Dermis microvascular lymphatic vessel endothelial cell (primary cell): ENCODE results near the gene ALPL. TPM values are rescaled to one million over a fixed set of nuclear protein-coding genes. Genes with fewer than 3 reads are reported as not detected.

ENCODE experiments used
- DNase-seq, 2 donors: peaks; one replicate each; pipeline versions ENCODE4 v3.0.0 to v3.0.0-alpha.2; 2010; ENCODE audit warnings: low read depth in 2 of 2
- total RNA-seq: library from RNA; depleted of rRNA; stranded (reverse); fragments of >200 nt; gene quantifications from 2 replicates; pipeline ENCODE4 v1.2.1, GENCODE V29; 2014

The ALPL gene
- total RNA-seq, 1 donor from 2014 or later, result 0.26 TPM

DNA sequence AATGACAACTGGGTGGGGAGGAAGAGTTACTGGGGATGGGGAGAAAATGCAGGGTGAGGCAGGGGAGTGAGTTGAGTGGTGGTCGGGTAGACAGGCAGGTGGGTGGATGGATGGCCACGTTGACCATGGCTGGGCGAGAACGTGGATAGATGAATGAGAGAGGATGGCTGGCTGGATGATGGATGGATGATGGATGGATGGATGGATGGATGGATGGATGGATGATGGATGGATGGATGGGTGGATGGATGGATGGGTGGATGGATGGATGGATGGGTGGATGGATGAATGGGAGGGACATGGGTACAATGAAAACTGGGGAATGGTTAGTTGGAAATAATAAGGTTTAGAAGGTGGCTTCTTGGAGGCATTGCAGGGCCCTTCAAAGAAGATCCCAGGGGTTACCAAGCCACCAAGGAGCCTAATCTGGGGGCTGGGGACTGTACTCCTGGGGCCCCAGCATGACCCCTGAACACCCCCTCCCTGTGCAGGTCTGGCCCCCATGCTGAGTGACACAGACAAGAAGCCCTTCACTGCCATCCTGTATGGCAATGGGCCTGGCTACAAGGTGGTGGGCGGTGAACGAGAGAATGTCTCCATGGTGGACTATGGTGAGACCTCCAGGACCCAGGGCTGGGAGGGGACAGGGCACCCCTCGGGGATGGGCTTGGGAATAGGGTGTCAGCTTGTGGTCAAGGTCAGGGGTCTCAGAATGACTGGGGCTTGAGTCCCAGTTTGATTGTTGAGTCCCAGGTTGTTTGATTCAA, 67.0 kb downstream of the ALPL start:
- DNase-seq, result no peak

DNA sequence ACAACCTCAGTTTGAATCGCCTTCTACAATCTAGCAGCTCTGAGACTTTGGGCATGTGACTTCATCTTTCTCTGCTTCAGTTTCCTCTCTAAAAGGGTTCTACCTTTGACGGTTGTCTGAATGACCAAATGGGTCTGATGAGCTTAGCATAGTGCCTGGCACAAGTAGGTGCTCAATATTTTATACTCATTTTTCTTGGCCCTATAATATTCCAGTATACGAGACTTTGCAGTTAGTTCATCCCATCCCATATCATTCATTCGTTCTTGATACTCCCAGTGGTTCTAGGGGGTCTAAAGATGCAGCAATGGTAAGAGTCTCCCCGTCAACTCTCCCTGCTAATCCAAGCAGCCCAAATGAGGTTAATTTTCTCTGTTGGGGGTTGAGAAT, 67.6 kb downstream of the ALPL start:
- no peak for DNase-seq

DNA sequence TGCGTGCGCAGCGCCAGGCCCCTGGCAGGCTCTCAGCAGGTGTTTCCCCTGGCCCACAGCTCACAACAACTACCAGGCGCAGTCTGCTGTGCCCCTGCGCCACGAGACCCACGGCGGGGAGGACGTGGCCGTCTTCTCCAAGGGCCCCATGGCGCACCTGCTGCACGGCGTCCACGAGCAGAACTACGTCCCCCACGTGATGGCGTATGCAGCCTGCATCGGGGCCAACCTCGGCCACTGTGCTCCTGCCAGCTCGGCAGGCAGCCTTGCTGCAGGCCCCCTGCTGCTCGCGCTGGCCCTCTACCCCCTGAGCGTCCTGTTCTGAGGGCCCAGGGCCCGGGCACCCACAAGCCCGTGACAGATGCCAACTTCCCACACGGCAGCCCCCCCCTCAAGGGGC, 68.1 kb downstream of the ALPL start:
- DNase-seq, result no peak

DNA sequence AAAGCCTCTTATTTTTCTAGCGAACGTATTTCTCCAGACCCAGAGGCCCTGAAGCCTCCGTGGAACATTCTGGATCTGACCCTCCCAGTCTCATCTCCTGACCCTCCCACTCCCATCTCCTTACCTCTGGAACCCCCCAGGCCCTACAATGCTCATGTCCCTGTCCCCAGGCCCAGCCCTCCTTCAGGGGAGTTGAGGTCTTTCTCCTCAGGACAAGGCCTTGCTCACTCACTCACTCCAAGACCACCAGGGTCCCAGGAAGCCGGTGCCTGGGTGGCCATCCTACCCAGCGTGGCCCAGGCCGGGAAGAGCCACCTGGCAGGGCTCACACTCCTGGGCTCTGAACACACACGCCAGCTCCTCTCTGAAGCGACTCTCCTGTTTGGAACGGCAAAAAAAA, 68.7 kb downstream of the ALPL start:
- no peak for DNase-seq

DNA sequence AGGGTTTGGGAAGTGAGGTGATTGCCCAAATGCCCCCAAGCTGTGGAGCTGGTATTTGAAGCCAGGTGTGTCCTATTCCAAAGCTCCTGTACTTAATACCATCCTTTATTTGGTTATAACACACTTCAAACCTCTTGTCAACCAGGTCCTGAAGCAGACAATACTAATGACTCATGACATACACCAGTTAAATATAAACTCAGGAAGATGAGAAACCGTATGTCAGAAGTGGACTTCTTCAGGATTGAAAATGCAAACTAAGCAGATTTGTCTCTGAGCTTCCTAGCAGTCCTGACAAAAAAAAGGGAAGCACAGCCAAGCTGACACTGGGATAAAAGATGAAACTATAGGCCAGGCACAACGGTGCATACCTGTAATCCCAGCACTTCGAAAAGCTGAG, 70.6 kb downstream of the ALPL start:
- peak in 1 of 2 donors; percentile 29 for DNase-seq

DNA sequence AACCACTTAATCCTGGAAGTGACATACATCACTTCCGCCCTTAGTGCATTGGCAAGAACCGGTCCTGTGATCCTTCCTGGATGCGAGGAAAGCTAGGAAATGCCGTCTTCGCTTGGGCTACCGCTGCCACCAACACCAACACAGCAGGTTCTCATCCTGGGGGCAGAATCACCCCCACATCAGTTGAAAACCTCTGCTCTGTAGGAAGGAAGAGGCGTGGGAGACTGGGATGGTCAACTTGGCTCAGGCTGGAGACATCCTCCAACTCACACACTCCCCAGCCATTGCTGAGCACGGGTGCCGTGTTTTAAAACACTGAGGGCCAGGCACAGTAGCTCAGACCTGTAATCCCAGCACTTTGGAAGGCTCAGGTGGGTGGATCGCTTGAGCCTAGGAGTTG, 74.9 kb downstream of the ALPL start:
- DNase-seq, result no peak

DNA sequence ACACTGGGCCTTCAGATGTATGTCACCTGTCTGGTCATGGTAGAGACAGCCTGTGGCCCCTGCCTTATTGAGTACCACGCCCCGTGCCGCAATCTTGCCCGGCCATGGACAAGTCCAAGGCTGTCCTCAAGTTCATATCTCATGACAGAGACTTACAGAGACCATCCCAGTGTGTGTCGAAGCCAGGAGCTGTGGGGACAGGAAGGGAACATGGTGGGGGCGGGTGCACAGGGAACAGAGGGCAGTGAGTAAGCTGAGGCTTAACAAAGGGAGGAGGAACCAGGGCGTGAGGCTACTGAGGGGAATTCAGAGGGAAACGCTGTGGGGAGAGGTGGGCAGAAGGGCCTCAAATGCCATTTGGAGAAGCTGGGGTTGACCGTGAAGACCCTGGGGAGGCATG, 75.8 kb downstream of the ALPL start:
- peak in 1 of 2 donors; percentile 70 for DNase-seq

DNA sequence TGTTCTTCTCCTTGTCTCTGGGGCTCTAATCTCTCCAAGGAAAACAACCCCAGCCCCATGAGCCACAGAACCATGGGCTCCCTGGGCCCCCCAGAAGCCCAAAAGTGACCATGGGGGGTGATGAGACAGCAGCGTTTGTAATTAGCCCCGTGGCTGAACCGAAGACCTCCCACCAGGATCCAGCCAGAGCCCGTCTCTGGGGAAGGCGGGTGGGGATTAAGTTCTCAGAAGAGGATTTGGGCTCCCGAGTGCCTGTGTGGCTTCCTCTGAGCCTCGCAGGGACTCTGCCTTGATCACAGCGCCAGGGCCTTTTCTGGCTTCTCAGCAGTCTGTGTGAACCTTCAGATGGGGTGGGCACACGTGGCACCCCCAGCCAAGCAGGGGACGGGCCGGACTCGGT, 77.0 kb downstream of the ALPL start:
- DNase-seq, result no peak

DNA sequence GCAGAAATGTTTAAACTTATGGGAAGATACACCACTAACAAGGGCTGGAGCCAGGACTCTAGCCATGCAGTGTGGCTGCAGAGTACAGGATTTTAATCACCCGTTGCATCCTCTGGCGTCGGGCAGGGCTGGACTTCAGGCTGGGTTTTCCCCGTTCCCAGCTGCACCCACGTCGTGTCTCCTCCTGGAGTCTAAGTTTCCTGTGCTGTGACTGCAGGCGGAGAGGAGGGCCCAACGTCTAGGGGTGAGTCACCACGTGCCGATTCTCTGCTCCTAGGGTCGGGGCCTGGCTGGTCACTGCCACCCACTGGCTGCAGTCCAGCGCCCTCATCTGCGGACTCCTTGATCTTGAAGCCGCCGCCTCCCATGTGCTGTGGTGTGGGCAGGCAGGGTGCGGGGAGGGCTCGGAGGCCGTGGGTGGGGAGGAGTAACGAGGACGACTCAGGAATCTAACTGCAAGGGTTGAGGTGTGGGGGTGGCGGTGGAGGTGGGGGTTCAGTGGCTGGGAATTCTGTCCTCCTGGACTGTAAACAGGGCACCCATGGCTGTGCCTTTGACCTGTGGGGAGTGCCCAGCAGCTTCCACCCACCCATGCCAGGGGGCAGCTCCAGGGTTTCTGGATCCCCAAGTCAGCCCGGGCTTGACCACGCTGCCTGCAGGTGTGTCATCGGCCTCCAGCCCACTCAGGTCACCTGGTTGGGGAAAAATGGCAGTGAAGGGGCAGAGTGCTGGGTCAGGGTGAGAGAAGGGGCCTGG, 77.8 kb downstream of the ALPL start:
- peak in 1 of 2 donors; percentile 93 for DNase-seq

DNA sequence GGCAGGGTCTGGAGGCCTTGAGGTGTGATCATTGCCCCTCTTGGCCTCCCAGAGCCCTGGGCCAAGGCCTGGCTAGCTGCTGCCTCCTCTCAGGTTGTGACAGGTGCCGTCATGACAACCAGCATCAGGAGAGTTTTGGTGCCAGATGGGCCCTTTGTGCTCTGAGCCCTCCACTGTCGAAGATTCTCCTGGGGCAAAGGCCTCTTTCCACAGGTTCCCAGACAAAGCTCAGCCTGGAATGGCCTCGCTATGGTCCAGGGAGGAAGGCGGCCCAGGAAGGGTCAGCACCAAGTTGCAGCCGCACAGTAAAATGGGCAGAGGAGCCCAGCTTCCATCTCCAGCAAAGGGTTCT, 78.4 kb downstream of the ALPL start:
- no peak for DNase-seq

DNA sequence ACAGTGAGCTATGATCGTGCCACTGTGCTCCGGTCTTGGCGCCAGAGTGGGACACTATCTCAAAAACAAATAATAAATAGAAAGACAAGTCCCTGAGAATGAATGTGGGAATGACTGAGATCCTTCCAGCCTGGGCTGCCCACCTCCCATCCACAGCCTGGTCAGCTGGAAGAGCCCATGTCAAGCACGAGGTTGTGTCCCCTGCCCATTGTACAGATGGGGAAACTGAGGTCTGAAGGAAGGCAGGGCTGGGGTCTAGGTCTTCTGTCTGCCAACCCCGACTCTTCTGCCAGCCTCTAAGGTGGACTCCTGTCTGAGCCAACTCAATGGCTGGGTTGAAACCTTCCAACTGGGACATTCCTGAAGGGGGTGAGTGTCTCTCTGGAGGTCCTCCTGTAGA, 80.4 kb downstream of the ALPL start:
- DNase-seq, result no peak

DNA sequence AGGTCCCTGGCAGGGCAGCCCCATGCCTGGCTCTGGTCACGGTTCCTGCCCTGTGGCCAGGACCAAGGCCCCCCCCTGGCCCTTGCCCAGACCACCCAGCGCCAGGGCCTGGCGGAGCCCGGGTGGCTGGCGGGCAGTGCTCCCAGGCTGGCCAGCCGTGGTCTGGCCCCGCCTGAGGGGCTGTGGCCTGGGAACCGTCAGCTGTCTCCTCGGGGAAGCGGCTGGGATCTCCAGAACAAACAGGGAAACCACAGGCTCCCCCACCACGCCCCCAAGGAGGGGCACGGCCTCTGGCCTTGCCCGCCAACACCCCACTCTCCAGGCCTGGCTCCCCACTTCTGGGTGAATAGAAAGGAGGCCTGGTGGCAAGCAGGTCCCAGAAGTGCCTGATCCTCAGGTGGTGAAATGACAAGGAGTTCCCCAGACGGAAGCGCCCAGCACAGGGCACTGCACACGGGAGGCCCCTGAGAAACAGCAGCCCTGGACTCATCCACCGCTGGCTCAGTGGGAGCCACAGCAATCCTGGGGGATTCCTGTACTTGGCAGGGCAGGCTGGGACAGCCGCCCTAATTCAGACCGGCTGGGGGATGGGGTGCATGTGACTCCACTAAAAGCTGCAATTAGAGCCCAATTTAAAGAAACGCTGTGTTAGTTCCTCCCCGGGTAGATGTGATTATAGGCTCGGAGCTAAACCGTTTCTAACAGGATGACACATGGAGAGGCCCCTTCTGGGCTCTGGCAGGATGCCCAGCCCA, 81.1 kb downstream of the ALPL start:
- no peak for DNase-seq

DNA sequence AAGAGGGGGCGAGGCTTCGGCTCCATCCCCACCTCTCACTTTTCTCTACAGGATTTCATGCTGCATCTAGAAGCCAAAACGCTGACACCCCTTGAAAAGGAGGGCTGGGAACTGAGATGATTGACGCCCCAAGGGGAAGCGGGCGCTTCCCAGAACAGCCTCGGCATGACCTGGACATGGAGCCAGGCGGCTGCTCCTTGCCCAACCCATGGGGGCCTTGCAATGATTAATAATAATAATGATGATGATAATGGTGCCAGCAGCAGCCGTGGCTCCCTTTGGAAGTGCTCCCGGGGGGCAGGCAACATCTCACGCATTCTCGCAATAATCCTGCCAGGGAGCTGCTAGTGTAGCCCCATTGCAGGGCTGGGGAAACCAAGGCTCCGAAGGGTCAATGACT, 81.7 kb downstream of the ALPL start:
- DNase-seq, result no peak

DNA sequence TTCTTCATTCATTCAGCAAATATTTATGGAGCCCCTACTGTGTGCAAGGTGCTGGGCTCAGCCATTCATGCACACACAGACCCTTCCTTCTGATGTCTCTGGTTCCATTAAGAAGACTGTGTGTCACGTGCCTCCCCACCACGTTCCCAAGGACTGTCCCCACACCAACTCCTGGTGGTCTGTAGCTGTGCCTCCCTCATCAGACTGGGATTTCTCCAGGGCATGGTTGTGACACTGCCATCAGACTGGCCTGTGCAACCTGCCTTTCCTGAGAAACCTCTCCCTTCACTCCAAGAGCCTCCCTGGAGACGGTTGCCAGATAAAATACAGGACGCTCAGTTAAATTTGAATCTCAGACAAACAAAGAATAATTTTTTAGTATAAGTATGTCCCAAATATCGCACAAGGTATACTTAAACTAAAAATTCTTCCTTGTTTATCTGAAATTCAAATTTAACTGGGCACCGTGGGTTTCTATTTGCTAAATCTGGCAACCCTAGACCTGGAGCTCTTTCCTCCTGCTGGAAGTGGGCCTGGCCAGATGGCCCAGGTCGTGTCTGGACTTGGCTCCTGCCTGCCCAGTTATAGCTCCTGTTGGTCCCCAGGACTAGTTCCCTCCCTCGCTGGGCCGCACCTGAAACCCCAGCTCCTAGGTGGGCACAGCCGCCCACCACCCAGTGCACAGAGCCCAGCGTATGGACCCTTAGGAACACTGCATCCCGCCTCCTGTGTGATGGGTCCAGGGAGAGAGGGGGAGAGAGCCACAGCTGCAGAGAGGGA, 83.1 kb downstream of the ALPL start:
- DNase-seq, result no peak

DNA sequence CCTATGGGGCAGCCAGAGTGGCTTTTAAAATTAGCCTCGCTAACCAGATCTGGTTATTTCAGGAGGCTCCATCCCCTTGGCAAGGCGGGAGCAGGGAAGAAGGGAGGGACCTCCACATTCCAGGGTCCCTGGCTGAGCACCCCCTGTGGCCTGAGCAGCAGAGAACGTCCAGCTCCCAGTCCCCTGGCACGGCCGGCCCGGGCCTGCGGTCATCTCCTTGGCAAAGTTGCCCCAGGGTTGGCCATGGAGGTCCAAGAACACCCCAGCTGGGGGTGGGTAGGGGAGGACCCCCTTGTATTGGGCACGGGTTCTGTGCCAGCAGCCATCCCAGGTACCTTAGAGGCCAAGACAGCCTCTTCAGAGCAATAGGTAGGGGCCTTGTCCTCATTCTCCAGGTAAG, 84.0 kb downstream of the ALPL start:
- no peak for DNase-seq

DNA sequence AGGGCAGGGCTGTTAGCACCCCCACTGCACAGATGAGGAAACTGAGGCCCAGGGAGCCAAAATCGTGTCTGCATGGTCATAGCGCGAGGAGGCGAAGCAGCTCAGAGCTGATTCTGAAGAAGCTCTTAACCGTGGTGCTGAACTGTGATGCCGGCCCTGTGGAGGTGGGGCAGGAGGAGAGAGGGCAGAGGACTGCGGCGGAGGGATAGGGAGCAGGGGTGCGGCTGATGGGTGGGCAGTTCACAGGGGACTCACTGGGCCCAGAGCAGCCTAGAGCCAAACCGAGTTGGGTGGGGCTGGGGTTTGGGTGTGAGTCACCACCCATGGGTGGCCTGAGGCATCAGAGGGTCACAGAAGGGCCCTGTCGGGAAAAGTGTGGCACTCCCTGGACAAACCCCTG, 85.3 kb downstream of the ALPL start:
- DNase-seq, result no peak

DNA sequence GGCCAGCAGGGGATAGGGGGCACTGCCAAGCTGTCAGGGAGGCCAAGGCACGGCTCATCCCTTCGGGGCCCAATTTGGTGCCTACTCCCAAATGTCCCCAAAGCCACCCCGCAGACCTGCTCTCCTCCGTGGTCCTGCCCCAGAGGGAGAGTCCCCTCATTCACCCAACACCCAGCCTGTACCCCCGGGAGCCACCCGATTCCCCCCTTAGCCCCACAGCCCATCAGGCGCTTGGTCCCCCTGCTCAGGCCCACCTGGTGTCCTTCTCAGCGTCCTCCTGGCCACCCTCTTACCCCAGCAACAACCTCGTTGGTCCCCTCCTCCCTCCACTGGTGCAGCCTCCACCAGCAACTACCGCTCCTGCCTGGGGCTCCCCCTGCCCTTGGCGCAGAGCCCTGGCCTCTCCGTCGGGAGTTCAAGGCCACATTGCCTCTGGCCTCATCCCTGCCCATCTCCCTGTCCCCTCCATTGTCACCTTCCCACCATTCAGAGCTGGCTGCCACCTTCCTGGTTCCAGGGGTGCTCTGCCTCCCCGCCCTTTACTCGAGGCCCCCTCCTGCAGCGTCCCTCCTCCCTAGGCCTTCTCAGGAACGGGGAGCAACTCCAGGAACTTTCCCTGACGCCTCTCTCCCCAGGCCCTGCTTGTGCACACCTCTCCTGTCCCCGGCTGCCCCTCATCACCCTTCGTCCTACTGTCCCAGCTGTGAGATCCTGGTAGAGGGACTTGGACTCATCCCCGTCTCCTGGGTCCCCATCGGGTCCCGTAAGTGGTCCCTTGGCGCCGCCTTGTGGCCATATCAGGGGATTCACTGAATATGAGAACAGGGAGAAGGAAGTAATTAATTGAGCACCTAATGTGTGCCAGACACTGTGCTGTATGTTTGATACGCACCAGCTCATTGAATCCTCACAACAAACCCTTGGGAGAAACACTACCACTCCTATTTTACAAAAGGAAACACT, 86.0 kb downstream of the ALPL start:
- peak in 1 of 2 donors; percentile 62 for DNase-seq

DNA sequence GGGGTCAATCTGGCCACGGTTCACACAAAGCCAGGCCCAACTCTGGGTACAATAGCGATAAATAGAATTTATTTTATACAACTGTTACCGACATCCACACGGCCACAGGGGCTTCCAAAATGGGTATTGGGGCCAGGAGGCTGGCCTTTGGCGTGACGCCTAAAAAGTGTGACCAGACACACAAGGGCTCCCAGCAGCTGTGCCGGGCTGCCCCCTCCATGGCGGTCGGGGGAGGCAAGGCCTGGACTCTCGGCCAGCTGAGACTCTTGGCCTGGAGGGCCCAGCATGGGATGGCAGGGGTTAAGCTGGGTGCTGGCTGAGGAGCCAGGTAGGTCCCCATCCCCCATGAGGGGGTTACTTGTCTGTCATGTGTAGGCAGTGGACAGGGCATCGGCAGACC, 87.0 kb downstream of the ALPL start:
- no peak for DNase-seq

DNA sequence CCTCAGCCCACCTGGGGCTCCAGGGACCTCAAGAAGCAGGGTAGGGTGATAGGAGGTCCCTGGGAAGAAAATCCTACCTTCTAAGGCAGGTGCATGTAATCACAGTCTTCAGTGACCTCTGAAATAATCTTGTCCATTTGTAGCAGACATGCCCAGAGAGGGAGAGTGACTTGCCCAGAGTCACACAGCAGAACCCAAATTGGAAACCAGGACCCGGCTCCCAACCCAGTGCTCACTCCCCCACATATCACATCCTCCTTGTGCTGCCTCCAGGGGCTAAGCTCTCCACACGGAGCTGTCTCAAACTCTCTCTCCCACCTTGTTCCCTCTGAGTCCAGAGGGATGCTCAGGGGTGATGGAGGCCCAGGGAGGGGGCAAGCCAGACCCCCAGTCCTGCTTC, 87.4 kb downstream of the ALPL start:
- DNase-seq, result no peak

DNA sequence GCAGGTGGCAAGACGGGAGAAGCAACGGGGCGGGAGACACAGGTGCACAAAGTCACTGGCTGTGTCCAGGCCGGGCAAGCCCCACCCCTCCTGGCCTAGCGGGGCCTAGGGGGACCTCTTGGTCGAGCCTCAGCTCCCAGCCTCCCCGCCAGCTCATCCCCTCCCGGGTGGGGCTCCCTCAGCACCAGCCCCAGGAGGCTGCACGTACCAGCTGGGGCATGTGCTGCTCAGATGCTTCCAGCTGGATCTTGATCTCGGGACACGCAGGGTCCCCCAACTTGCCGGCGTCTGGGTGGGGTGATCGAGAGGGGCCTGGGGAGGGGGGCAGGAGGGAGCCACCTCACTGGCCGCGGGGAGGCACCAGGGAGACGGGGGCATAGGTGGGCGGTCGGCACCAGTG, 88.5 kb downstream of the ALPL start:
- no peak for DNase-seq

DNA sequence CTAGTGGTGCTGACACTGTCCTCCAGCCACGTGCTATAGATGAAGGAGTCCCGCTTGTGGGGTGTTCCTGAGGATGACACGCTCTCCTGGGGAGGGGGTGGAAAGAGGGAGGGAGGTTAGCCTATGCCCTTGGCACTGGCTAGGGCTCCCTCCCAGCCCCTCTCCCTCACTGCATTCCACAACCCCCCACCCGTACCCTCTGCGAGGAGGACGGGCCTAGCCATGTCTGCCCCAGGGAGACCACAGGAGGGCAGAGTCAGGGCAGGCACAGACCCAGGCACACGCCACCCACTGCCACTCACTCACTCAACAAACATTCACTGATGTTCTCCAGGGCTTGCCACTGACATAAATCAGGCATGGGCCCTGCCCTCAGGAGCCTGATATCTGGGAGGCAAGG, 89.2 kb downstream of the ALPL start:
- DNase-seq, result no peak
